Astrocyte (in vitro differentiated cells and primary cell): ENCODE results near the gene TSLP.

Experiments
- CTCF ChIP-seq: IDR thresholded peaks from 2 replicates; pipeline ENCODE4 v1.5.1; 2011; ENCODE audit warnings: low read depth, mild to moderate bottlenecking, inconsistent platforms, low read length, moderate library complexity; ENCODE audit not compliant: insufficient read depth
- EZH2 ChIP-seq: IDR thresholded peaks from 2 replicates; pipeline ENCODE4 v1.6.1; 2012; ENCODE audit warnings: mild to moderate bottlenecking, low read length, inconsistent platforms; ENCODE audit not compliant: insufficient read depth

GRCh38 chr5:111061618-111062017, 9.9 kb upstream of the TSLP start:
- TF ChIP-seq CTCF, result no peak
- no peak for TF ChIP-seq EZH2
